Stimulated activated CD4-positive, alpha-beta T cell treated with anti-CD3 and anti-CD28 coated beads, TNF-alpha, amount 100 ng/mL, for 24 hours (primary cell): ENCODE results near the gene TTBK1.
"Not testable (repeated sequence)": the region's sequence is repeated elsewhere in the genome, so short reads cannot be mapped to it uniquely, and the experiment has no call there.

ENCODE experiments used
- DNase-seq, 3 experiments: peaks; one replicate each; pipeline ENCODE4 v3.0.0-alpha.2; 2020; ENCODE audit warnings: low read depth in 3 of 3

TTBK1 gene

GRCh38 chr6:43287717-43288679 is 44.7 kb downstream of the TTBK1 start:
- no peak for DNase-seq

GRCh38 chr6:43290339-43290904 is 47.1 kb downstream of the TTBK1 start:
- DNase-seq = no peak

- DNase-seq = no peak
These were observed 47.6 kb downstream of the TTBK1 start for GRCh38 chr6:43290905-43291355.

GRCh38 chr6:43291708-43292107 is 48.4 kb downstream of the TTBK1 start:
- no peak for DNase-seq

- DNase-seq = no peak
These were observed 49.1 kb downstream of the TTBK1 start for GRCh38 chr6:43292341-43292740.

GRCh38 chr6:43292763-43293318 is 49.6 kb downstream of the TTBK1 start:
- DNase-seq = no peak

GRCh38 chr6:43293698-43294097 is 50.4 kb downstream of the TTBK1 start:
- no peak for DNase-seq

GRCh38 chr6:43294536-43294935 is 51.3 kb downstream of the TTBK1 start:
- no peak for DNase-seq

GRCh38 chr6:43295456-43295855 is 52.2 kb downstream of the TTBK1 start:
- no peak for DNase-seq

GRCh38 chr6:43296780-43297497 is 53.7 kb downstream of the TTBK1 start:
- DNase-seq = no peak

GRCh38 chr6:43297644-43298564 is 54.6 kb downstream of the TTBK1 start, which contains the start of gene SLC22A7:
TSS of gene SLC22A7 (plus strand) at chr6:43298260. CDS start at chr6:43298359, 99 bp downstream.
- DNase-seq = no peak

- DNase-seq = no peak
These were observed 55.5 kb downstream of the TTBK1 start for GRCh38 chr6:43298565-43299337.

GRCh38 chr6:43299338-43300293 is 56.3 kb downstream of the TTBK1 start:
- DNase-seq = no peak

- DNase-seq = no peak
These were observed 58.0 kb downstream of the TTBK1 start for GRCh38 chr6:43301081-43301870.

GRCh38 chr6:43302126-43302525 is 58.8 kb downstream of the TTBK1 start:
- no peak for DNase-seq

GRCh38 chr6:43303006-43303405 is 59.7 kb downstream of the TTBK1 start:
- DNase-seq = not testable (repeated sequence)

GRCh38 chr6:43303751-43304331 is 60.6 kb downstream of the TTBK1 start:
- DNase-seq = no peak

- no peak for DNase-seq
These were observed 61.1 kb downstream of the TTBK1 start for GRCh38 chr6:43304361-43304760.
